Measurements from ENCODE around the gene DNAJB6.

DNA sequence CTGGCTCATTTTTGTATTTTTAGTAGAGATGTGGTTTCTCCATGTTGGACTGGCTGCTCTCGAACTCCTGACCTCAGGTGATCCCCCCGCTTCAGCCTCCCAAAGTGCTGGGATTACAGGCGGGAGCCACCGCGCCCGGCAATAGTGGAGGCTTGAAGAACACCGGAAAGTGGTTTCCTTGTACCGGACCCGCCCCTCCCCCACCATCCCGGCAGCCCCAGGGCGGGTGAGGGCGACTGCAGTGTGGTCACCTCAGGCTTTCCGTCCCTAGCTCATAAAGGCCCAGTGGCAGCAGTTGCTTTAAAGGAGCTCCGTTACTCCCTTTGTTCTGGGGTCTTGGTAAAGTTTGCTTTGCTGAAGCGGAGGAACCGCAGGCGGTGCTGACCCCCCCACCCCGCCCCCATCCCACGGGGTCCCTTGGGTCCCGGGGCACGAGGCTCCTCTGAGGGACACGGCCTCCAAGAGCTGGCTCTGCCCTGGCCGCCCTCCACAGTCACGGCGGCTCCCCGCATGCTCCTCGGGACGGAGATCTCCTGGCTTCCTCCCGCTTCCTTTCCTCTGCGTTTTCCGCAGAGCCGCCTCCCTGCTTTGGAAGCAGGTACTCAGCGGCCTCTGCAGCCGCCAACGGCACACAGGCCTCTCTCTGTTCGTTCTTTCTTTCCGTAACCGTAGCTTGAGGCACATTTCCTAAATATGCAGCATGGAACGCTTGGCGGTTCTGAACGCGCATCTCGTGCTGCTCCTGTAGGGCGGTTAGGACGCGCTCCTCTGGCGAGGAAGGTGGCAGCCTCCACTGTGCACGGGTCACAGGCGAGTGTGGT, 77.3 kb downstream of the DNAJB6 start:
- TF ChIP-seq CEBPB (IDR thresholded peaks at IDR 0.05) (no peak), NFIC (IDR thresholded peaks at IDR 0.05) (no peak), TAF1 (IDR thresholded peaks at IDR 0.05; ENCODE audit: low read depth) (no peak), CREB1 (IDR thresholded peaks at IDR 0.05; ENCODE audit: low read depth) (no peak), EP300 (IDR thresholded peaks at IDR 0.05; ENCODE audit: borderline replicate concordance) (no peak), RAD21 (IDR thresholded peaks at IDR 0.05; ENCODE audit: low read depth) (no peak), YY1 (IDR thresholded peaks at IDR 0.05; ENCODE audit: low read depth) (no peak), EGR1 (IDR thresholded peaks at IDR 0.05) (no peak), ZBTB7A (IDR thresholded peaks at IDR 0.05; ENCODE audit: low read depth) (no peak), TEAD4 (IDR thresholded peaks at IDR 0.05) (no peak), FOXM1 (IDR thresholded peaks at IDR 0.05; ENCODE audit: borderline replicate concordance, low read depth) (no peak)
- TF ChIP-seq, protein P1, sequence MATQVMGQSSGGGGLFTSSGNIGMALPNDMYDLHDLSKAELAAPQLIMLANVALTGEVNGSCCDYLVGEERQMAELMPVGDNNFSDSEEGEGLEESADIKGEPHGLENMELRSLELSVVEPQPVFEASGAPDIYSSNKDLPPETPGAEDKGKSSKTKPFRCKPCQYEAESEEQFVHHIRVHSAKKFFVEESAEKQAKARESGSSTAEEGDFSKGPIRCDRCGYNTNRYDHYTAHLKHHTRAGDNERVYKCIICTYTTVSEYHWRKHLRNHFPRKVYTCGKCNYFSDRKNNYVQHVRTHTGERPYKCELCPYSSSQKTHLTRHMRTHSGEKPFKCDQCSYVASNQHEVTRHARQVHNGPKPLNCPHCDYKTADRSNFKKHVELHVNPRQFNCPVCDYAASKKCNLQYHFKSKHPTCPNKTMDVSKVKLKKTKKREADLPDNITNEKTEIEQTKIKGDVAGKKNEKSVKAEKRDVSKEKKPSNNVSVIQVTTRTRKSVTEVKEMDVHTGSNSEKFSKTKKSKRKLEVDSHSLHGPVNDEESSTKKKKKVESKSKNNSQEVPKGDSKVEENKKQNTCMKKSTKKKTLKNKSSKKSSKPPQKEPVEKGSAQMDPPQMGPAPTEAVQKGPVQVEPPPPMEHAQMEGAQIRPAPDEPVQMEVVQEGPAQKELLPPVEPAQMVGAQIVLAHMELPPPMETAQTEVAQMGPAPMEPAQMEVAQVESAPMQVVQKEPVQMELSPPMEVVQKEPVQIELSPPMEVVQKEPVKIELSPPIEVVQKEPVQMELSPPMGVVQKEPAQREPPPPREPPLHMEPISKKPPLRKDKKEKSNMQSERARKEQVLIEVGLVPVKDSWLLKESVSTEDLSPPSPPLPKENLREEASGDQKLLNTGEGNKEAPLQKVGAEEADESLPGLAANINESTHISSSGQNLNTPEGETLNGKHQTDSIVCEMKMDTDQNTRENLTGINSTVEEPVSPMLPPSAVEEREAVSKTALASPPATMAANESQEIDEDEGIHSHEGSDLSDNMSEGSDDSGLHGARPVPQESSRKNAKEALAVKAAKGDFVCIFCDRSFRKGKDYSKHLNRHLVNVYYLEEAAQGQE (IDR thresholded peaks at IDR 0.05; ENCODE audit: low read depth): no peak
- TF ChIP-seq, protein P2, sequence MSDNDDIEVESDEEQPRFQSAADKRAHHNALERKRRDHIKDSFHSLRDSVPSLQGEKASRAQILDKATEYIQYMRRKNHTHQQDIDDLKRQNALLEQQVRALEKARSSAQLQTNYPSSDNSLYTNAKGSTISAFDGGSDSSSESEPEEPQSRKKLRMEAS (IDR thresholded peaks at IDR 0.05): no peak
